ENCODE results near the gene TXNRD1. TPM values are rescaled to one million over a fixed set of nuclear protein-coding genes. Genes with fewer than 3 reads are reported as not detected.
"Not testable (repeated sequence)": the region's sequence is repeated elsewhere in the genome, so short reads cannot be mapped to it uniquely, and the experiment has no call there.

TXNRD1 gene
- total RNA-seq, 1 donor from 2014 or later: 98.8 TPM

DNA sequence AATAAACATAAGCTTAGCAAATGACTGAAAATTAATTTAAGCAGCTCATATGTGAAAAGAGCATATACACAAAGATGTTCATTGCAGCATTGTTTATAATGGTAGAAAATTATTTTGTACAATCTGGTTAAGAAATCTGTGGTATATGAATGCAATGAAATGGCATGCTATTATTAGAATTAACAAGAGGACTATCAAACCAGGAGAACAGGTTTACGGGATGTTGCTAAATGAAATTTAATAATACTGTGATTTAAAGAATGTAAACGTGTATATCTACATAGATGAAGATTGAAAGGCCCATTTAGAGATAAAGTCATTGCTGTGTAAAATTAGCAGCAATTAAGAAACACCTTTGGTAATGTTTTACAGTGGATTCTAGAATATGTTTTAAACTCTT lies 158.5 kb downstream of the TXNRD1 start:
- DNase-seq (ENCODE audit: low spot score): no peak
- ATAC-seq: no peak
- intact Hi-C loops (cut with DNase I): loop anchor here (10.0 kb wide), 1 partner anchor 681 kb away; no protein-coding TSS in a partner anchor

DNA sequence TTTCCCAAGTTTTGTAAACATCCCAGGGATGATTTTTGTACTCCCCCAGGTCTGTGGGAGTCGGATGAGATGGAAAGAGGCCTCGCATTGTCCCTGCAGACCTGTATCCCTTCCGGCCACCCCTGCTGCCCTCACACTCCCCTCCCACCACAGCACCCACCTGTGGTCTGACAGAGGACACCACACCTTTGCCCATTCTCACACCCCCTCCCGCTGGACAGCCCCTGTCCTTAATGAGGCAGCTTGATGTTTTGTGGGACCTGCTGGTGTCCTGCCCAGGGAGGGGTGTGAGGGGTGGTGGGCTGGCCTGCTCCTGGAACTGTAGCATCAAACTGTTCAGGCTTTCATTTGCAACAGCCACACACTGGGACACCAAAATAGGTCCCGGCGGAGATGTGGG lies 159.2 kb downstream of the TXNRD1 start:
- DNase-seq (ENCODE audit: low spot score) (no peak), ATAC-seq (no peak)
- intact Hi-C loops (cut with DNase I): loop anchor here (10.0 kb wide), 1 partner anchor 680 kb away; no protein-coding TSS in a partner anchor

GRCh38 chr12:104375775-104376174 lies 160.2 kb downstream of the TXNRD1 start:
- intact Hi-C loops (cut with DNase I): loop anchor here (10.0 kb wide), 1 partner anchor 679 kb away; no protein-coding TSS in a partner anchor
- ATAC-seq: no peak
- DNase-seq (ENCODE audit: low spot score): no peak

- intact Hi-C loops (cut with DNase I): loop anchor here (10.0 kb wide), 1 partner anchor 678 kb away; no protein-coding TSS in a partner anchor
- ATAC-seq (peak; percentile 18), DNase-seq (ENCODE audit: low spot score) (no peak)
Observed at GRCh38 chr12:104376650-104377513, 161.3 kb downstream of the TXNRD1 start.

DNA sequence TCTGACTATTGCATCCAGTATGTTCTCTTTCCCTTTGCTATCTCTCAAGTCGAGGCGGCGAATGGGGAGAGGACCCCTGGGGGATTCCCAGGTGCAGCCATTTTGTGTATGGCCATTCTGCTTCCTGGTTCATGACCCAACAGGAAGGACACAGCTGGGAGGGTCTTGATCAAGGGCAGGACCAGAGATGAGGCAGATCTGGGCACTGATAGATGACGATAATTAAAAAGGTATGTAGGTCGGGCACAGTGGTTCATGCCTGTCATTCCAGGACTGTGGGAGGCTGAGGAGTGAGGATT lies 161.9 kb downstream of the TXNRD1 start:
- ATAC-seq (no peak), DNase-seq (ENCODE audit: low spot score) (no peak)
- intact Hi-C loops (cut with DNase I): loop anchor here (10.0 kb wide), 1 partner anchor 677 kb away; no protein-coding TSS in a partner anchor

DNA sequence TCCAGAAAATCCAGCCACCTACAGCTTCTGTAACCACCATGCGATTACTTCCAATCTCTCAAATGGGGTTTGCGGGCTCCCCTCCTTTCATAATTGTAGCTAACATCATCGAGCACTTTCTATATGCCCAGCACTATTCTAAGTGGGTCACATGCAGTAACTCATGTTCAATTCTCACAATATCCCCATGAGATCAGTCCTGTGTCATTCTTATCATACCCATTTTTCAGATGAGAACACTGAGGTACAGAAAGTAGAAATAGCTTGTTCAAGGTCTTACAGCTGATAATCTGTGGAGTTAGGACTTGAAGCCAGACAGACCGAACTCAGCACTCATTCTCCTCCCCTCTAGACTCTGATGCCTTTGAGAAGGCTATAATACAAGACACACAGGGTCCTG lies 162.8 kb downstream of the TXNRD1 start:
- ATAC-seq (no peak), DNase-seq (ENCODE audit: low spot score) (no peak)
- intact Hi-C loops (cut with DNase I): loop anchor here (10.0 kb wide), 1 partner anchor 676 kb away; no protein-coding TSS in a partner anchor

GRCh38 chr12:104381341-104381730 lies 165.8 kb downstream of the TXNRD1 start:
- ATAC-seq: no peak
- intact Hi-C loops (cut with DNase I): loop anchor here (5.0 kb wide), 1 partner anchor 496 kb away; no protein-coding TSS in a partner anchor

GRCh38 chr12:104381731-104382480 lies 166.3 kb downstream of the TXNRD1 start:
- intact Hi-C loops (cut with DNase I): loop anchor here (5.0 kb wide), 1 partner anchor 495 kb away; no protein-coding TSS in a partner anchor
- ATAC-seq (peak; percentile 89), DNase-seq (ENCODE audit: low spot score) (peak; percentile 88)

More at GRCh38 chr12:104381341-104381730, 165.8 kb downstream of the TXNRD1 start:
- no peak for DNase-seq (ENCODE audit: low spot score)

DNA sequence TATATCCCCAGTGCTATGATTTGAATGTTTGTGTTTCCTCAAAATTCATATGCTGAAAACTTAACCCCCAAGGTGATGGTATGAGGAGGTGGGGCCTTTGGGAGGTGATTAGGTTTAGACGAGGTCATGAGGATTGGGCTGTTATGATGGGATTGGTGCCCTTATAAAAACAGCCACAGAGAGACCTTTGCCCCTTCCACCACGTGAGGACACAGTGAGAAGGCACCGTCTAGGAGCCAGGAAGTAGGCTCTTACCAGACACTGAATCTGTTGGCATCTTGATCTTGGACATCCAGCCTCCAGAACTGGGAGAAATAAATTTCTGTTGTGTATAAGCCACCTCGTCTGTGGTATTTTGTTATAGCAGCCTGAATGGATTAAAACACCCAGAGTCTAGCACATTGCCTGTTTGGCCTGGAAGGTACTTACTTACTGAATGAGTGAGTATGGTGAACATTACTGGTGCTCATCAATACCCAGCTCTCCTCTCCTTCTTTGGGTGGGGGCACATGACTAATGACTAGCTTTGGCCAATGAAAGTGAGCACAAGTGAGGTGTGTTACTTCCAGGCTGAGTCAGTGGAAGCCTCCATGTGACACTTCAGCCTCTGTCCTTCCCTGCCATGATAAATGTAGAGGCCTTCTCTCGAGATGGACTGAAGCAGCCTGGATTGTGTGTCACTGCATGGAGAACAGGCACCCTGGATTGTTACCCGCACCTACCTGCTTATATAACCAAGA lies 168.7 kb downstream of the TXNRD1 start:
- ATAC-seq (no peak), DNase-seq (ENCODE audit: low spot score) (no peak)

DNA sequence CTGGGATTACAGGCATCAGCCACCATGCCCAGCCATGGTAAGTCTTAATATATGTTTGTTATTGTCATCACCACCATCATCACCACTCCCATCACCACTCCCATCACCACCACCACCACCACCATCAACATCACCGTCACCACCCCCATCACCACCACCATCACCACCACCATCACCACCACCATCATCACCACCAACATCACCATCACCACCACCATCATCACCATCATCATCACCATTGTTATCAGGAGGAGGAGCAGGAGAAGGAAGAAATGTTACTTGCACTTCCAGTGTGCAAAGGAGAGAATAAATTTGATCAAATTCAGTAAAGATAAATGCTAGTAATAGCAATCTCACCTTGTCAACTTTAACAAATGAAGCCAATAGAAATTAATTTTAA lies 169.9 kb downstream of the TXNRD1 start:
- ATAC-seq (no peak), DNase-seq (ENCODE audit: low spot score) (no peak)
- intact Hi-C loops (cut with DNase I): no loop called here

More for the DNA sequence above, 168.7 kb downstream of the TXNRD1 start:
- intact Hi-C loops (cut with DNase I): loop anchor here (5.0 kb wide), 1 partner anchor 493 kb away; no protein-coding TSS in a partner anchor

DNA sequence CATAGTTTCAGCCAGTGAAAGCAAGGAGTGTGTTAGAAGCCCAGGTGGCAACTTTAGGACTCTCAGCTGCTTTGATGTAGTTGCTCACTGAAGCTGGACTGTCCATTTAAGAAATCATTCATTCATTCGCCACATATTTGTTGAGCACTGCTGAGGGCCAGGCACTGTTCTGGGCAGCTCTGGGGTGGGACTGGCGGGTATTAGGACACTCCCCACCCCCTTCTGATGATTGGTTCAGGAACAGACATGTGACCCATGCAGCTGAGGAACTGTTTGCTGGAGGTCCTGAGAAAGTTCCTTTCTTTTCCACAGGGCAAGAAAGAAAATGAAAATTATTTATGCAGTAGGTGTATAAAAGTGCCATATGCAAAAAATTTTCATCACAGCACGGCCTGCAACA lies 170.9 kb downstream of the TXNRD1 start:
- ATAC-seq (no peak), DNase-seq (ENCODE audit: low spot score) (no peak)
- intact Hi-C loops (cut with DNase I): no loop called here

GRCh38 chr12:104387190-104387589 lies 171.6 kb downstream of the TXNRD1 start:
- DNase-seq (ENCODE audit: low spot score) (no peak), ATAC-seq (no peak)
- intact Hi-C loops (cut with DNase I): no loop called here

GRCh38 chr12:104394086-104394485 lies 178.5 kb downstream of the TXNRD1 start:
- DNase-seq (ENCODE audit: low spot score); intact Hi-C loops (cut with DNase I); ATAC-seq: not testable (repeated sequence)

Other genes with a start within 250 kb of the TXNRD1 start
- gene TDG, start 249.9 kb upstream of the TXNRD1 start, total RNA-seq: 18.4 TPM
- 44.8 TPM for gene GLT8D2, start 165.6 kb upstream of the TXNRD1 start, total RNA-seq
- 37.2 TPM for gene HCFC2, start 151.2 kb upstream of the TXNRD1 start, total RNA-seq
- 47.9 TPM for gene NFYB, start 77.6 kb upstream of the TXNRD1 start, total RNA-seq
- 8.5 TPM for gene EID3, start 88.0 kb downstream of the TXNRD1 start, total RNA-seq
- 19.2 TPM for gene CHST11, start 241.2 kb downstream of the TXNRD1 start, total RNA-seq

Measured in sciatic nerve (tissue), 2 donors.